ENCODE results near the gene PP2D1. TPM values are rescaled to one million over a fixed set of nuclear protein-coding genes. Genes with fewer than 3 reads are reported as not detected.
A peak's percentile ranks its signal among the peaks of the same experiment; 100 is the strongest.

Gene PP2D1
- total RNA-seq, 3 donors from 2014 or later (not counting 1 experiment from before 2014, with no cell fraction given): not detected

- ATAC-seq: peak; percentile 61 to 65 (median 64)
- Mint-ChIP-seq H3K4me3 (no peak overlapping the region), H3K27me3 (ENCODE audit: low read depth in 2 of 2) (no peaks in the 10 kb centered on the region), H3K9me3 (no peaks in the 10 kb centered on the region), H3K4me1 (peaks cover 41 to 45% of the 10 kb centered on the region in 2 donors), H3K27ac (no peak overlapping the region), H3K36me3 (no peaks in the 10 kb centered on the region)
- no peaks in the 10 kb centered on the region for H3K36me3 ChIP-seq (ENCODE audit: control insufficient read depth, insufficient read depth, low read length)
- peak in 1 of 2 donors; percentile 47 for DNase-seq
- no peaks in the 10 kb centered on the region for H3K9me3 ChIP-seq (ENCODE audit: control insufficient read depth, insufficient read depth, low read length)
- WGBS (ENCODE audit: insufficient coverage): 22% methylated on average over 10 of the region's 10 CpGs
- no peaks in the 10 kb centered on the region for H3K27me3 ChIP-seq (ENCODE audit: control insufficient read depth, insufficient read depth, low read length)
- TF ChIP-seq CTCF (IDR thresholded peaks at IDR 0.05): no peak
- peak overlapping the region; percentile 83 for H3K27ac ChIP-seq (ENCODE audit: low read length)
- intact Hi-C loops (cut with micrococcal nuclease): loop anchor here (2.0 kb wide), 1 partner anchor 26 kb away; no protein-coding TSS in a partner anchor
- H3K4me1 ChIP-seq (ENCODE audit: control insufficient read depth, insufficient read depth, low read length): peaks cover 45% of the 10 kb centered on the region
- no peak overlapping the region for H3K4me3 ChIP-seq (ENCODE audit: low read length)
Measured at GRCh38 chr3:20055020-20055775, 43.1 kb upstream of the PP2D1 start.

GRCh38 chr3:20054549-20054987, 42.5 kb upstream of the PP2D1 start:
- WGBS (ENCODE audit: insufficient coverage): 7% methylated on average over 4 of the region's 4 CpGs
- intact Hi-C loops (cut with micrococcal nuclease): loop anchor here (1.0 to 2.0 kb wide), 2 partner anchors 13 to 26 kb away; no protein-coding TSS in a partner anchor
- H3K27ac Mint-ChIP-seq: no peak overlapping the region
- peaks cover 39 to 44% of the 10 kb centered on the region in 2 donors for H3K4me1 Mint-ChIP-seq
- H3K36me3 Mint-ChIP-seq: no peaks in the 10 kb centered on the region
- H3K9me3 ChIP-seq (ENCODE audit: control insufficient read depth, insufficient read depth, low read length): no peaks in the 10 kb centered on the region
- H3K4me1 ChIP-seq (ENCODE audit: control insufficient read depth, insufficient read depth, low read length): peaks cover 48% of the 10 kb centered on the region
- H3K4me3 Mint-ChIP-seq: no peak overlapping the region
- H3K27me3 ChIP-seq (ENCODE audit: control insufficient read depth, insufficient read depth, low read length): no peaks in the 10 kb centered on the region
- no peaks in the 10 kb centered on the region for H3K27me3 Mint-ChIP-seq (ENCODE audit: low read depth in 2 of 2)
- H3K9me3 Mint-ChIP-seq: no peaks in the 10 kb centered on the region
- H3K36me3 ChIP-seq (ENCODE audit: control insufficient read depth, insufficient read depth, low read length): no peaks in the 10 kb centered on the region
- ATAC-seq (peak; percentile 84 to 95 (median 88)), DNase-seq (peak; percentile 61 to 83)
- TF ChIP-seq CTCF (IDR thresholded peaks at IDR 0.05): no peak
- H3K4me3 ChIP-seq (ENCODE audit: low read length): no peak overlapping the region
- peak overlapping the region; percentile 83 for H3K27ac ChIP-seq (ENCODE audit: low read length)

DNA sequence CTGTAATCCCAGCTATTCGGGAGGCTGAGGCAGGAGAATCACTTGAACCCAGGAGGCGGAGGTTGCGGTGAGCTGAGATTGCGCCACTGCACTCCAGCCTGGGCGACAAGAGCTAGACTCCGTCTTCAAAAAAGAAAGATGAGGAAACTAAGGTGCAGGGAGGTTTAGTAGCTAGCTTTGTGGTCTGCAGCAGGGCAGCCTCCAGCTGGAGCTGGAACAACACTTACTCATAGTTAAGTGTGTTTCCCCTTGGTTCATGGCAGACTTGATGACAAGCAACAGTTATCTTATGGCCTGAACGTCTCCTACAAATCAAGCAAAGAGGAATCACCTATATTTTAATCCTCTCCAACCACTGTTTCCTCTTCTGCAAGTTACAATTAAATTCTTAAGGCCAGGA, 40.8 kb upstream of the PP2D1 start:
- Mint-ChIP-seq H3K4me3 (no peak overlapping the region), H3K9me3 (no peaks in the 10 kb centered on the region), H3K27me3 (ENCODE audit: low read depth in 2 of 2) (no peaks in the 10 kb centered on the region), H3K36me3 (no peaks in the 10 kb centered on the region), H3K4me1 (peaks cover 51 to 52% of the 10 kb centered on the region in 2 donors), H3K27ac (peak overlapping the region; percentile 79 to 81)
- H3K27me3 ChIP-seq (ENCODE audit: control insufficient read depth, insufficient read depth, low read length): no peaks in the 10 kb centered on the region
- H3K27ac ChIP-seq (ENCODE audit: low read length): no peak overlapping the region
- DNase-seq (no peak), ATAC-seq (no peak)
- intact Hi-C loops (cut with micrococcal nuclease): no loop called here
- no peak for TF ChIP-seq CTCF (IDR thresholded peaks at IDR 0.05)
- H3K9me3 ChIP-seq (ENCODE audit: control insufficient read depth, insufficient read depth, low read length): no peaks in the 10 kb centered on the region
- H3K36me3 ChIP-seq (ENCODE audit: control insufficient read depth, insufficient read depth, low read length): no peaks in the 10 kb centered on the region
- H3K4me1 ChIP-seq (ENCODE audit: control insufficient read depth, insufficient read depth, low read length): peaks cover 51% of the 10 kb centered on the region
- 90% methylated on average over 7 of the region's 7 CpGs for WGBS (ENCODE audit: insufficient coverage)
- no peak overlapping the region for H3K4me3 ChIP-seq (ENCODE audit: low read length)

All from natural killer cell (primary cell).